ENCODE measurements around the gene YPEL3.

Gene YPEL3

GRCh38 chr16:30088832-30089624 is 7.0 kb downstream of the YPEL3 start:
- DNase-seq: no peak

DNA sequence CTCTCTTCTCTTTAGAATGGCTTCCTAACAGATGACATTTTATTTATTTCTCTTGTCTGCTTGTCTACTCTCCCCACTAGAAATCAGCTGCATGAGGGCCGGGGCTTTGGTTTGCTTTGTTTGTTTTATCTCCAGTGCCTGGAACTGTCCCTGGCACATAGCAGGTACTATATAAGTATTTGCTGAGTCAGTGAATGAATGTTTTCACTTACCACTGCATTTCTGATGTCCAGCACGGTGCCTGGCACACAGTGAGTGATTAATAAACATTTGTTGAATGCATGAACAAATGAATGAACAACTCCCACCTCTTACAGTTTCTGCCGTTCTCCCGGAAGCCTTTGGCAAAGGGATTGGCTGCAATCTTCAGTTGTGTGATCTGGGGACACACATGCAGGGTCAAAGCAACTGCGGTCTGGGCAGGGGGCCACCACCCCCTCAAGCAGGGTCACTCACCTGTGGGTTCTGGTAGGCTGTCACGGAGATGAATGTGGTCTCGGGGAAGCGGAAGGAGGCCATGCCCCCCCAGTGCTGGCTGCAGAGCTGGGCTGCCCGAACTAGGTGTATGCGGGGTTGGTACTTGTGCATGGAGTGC is 7.7 kb downstream of the YPEL3 start:
- DNase-seq: no peak

- no peak for DNase-seq
Observed at GRCh38 chr16:30087181-30087898, 8.7 kb downstream of the YPEL3 start.

- DNase-seq: no peak
Observed at GRCh38 chr16:30086291-30087140, 9.5 kb downstream of the YPEL3 start.

GRCh38 chr16:30085820-30086219 is 10.2 kb downstream of the YPEL3 start:
- DNase-seq: no peak

DNA sequence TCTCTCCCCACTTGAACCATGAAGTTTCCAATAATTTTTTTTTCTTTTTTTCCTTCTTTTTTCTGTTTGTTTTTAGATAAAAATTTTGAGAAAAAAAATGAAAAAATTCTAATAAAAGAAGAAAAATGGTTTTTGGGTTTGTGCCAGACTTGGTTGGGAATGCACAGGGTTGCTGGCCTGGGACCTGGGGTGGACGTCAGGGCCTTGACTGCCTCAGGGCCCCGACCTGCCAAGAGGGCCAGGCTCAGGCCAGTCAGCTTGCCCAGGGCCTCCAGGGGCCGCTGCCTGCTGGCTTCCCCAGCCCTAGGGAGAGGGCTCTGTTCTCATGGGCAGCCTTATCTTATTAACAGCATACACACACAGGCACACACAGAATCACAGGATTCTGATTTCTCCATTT is 10.8 kb downstream of the YPEL3 start:
- DNase-seq: no peak

- no peak for DNase-seq
Observed at GRCh38 chr16:30084816-30085159, 11.2 kb downstream of the YPEL3 start.

DNA sequence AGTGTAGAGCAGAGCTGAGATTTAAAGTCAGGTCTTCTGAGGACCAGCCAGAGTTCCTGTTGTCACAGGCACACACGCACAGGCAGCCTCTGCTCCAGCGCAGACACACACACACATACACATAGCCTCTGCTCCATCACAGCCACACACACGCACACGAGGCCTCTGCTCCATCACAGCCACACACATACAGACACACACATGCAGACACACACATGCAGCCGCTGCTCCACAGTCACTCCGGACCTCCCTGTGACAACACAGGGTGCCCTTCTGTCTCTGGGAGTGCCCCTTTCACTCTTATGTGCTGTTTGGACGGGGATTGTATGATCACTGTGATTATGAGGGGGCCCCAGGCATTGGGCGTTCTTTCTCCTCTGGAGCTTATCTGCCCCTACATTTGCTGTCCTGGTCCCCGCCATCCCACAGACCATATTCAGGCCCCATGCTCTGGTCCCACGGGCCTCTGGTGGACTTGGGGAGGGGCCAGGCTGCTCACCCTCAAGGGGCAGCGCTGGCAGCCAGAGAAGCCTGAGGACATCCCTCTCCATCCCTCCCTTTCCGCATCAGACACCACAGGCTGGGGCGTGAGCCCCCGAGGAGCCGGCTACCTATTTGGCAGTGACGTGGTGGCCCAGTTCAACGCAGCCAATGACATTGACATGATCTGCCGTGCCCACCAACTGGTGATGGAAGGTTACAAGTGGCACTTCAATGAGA is 11.8 kb downstream of the YPEL3 start:
- DNase-seq: no peak

DNA sequence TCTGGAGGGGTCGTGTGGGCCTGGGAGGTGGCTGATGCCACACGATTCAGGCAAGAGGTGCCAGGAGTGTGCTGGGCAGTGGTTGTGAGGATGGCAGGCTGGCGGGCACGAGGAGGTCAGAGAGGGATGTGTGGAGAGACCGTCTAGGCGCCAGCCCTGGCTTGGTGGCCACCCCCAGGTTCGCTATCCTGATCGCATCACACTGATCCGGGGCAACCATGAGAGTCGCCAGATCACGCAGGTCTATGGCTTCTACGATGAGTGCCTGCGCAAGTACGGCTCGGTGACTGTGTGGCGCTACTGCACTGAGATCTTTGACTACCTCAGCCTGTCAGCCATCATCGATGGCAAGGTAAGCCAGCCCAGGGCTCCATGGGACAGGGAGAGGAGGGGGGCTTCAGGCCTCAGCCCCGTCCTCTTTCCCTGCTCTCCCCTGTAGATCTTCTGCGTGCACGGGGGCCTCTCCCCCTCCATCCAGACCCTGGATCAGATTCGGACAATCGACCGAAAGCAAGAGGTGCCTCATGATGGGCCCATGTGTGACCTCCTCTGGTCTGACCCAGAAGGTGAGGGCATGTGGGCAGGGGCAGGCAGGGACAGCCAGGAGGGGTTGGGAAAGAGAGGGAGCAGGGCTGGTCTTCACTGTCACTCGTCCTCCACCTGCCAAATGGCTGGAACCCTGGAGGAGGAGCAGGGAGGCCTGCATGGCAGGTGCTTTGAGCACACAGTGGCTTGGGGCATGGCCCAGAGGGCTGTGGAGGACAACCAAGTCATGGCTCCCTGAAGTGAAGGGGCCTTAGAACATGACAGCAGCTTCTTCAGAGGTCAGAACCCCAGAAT is 12.6 kb downstream of the YPEL3 start:
- no peak for DNase-seq

DNA sequence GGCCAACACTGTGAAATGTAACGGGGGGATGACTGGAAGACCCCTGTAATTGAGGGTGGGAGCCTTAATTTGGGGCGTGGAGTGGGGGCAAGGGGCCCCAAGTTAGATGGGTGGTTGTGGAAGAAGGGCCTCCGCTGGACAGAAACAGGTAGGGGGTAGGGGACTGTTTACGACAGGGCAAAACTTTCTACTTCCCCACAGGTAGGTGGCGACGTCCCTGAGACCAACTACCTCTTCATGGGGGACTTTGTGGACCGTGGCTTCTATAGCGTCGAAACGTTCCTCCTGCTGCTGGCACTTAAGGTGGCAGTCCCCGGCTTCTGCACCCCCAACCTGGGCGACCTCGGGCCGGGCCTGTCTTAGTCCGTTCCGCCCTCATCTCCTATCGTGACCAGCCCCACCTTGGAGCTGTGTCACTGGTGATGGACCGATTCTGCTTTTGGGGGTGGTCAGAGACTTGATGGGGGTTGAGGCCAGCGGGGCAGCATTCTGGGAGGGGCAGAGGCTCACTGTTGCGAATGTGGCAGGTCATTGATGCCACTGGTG is 13.4 kb downstream of the YPEL3 start:
- DNase-seq: no peak

GRCh38 chr16:30079480-30079879 is 16.5 kb downstream of the YPEL3 start:
- DNase-seq: peak in 1 of 14 donors; percentile 12

DNA sequence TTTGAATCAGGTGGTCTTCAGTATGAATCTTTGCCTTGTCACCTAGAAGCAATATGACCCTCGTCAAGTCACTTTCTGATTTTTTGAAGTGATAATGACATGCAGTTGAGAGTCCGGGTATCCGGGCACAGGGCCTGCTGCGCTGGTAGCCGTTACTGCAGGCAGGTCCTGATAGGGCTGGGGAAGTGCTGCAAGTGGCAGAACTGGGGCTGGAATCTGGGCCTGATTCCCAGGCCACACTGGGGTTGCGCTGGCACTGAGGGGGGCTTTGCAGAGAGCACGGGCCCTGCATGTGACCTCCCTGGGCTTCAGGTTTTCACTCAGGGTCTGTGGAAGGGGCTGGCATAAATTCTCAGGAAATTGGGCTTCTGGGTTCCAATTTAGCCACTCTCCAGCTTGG is 17.3 kb downstream of the YPEL3 start:
- DNase-seq: no peak

DNA sequence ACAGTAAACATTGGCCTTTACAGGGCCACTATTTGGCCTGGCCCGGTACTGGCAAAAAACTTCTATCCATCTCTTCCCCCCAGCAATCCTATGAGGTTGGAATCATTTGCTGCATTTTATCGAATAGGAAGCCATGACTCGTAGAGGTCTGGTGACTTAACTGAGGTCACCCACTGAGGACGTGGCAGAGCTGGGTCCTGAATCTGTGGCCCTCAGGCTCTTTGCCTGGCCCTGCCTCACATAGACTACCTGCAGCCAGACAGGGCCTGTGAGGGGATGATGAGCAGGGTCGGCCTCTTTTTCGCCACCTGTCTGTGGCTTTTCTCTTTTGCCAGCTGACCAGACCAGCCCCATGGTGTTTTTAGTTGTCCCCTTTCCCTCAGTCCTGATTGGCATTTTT is 18.4 kb downstream of the YPEL3 start:
- DNase-seq: no peak

GRCh38 chr16:30076276-30076791 is 19.7 kb downstream of the YPEL3 start:
- peak in 1 of 14 donors; percentile 44 for DNase-seq

- DNase-seq: peak; percentile 13 to 87 (median 72)
Observed at GRCh38 chr16:30075503-30076275, 20.3 kb downstream of the YPEL3 start, which contains the start of gene PPP4C. TSS of gene PPP4C (plus strand) at chr16:30075994. CDS start at chr16:30076378, 384 bp downstream.

- no peak for DNase-seq
Observed at GRCh38 chr16:30070490-30070889, 25.5 kb downstream of the YPEL3 start.

GRCh38 chr16:30069611-30070462 is 26.2 kb downstream of the YPEL3 start:
- peak in 8 of 14 donors; percentile 14 to 63 (median 29) for DNase-seq

All from C1 segment of cervical spinal cord (tissue), 14 donors.